ENCODE data around the gene MANSC1.
"Not testable (repeated sequence)": the region's sequence is repeated elsewhere in the genome, so short reads cannot be mapped to it uniquely, and the experiment has no call there.

The MANSC1 gene

GRCh38 chr12:12364787-12365445, 14.9 kb upstream of the MANSC1 start:
- FAIRE-seq: no peak

GRCh38 chr12:12358528-12358927, 8.5 kb upstream of the MANSC1 start:
- FAIRE-seq: no peak

- FAIRE-seq: no peak
These were observed 7.8 kb upstream of the MANSC1 start for GRCh38 chr12:12357719-12358461.

- peak; percentile 91 for FAIRE-seq
These were observed 7.1 kb upstream of the MANSC1 start, which contains the start of gene BORCS5 for GRCh38 chr12:12356896-12357718. Gene BORCS5, plus strand, starts transcription at chr12:12357078. Its CDS starts 374 bp downstream, at chr12:12357452.

GRCh38 chr12:12356467-12356895, 6.4 kb upstream of the MANSC1 start:
- FAIRE-seq: no peak

- no peak for FAIRE-seq
These were observed 3.8 kb upstream of the MANSC1 start for GRCh38 chr12:12353807-12354206.

- FAIRE-seq: no peak
These were observed 3.2 kb upstream of the MANSC1 start for GRCh38 chr12:12353276-12353675.

- FAIRE-seq: not testable (repeated sequence)
These were observed 1.6 kb upstream of the MANSC1 start for GRCh38 chr12:12351468-12352185.

GRCh38 chr12:12350868-12351463, 924 bp upstream of the MANSC1 start:
- no peak for FAIRE-seq

GRCh38 chr12:12338527-12339168, 11.4 kb downstream of the MANSC1 start:
- no peak for FAIRE-seq

GRCh38 chr12:12336511-12336910, 13.5 kb downstream of the MANSC1 start:
- FAIRE-seq: no peak

GRCh38 chr12:12336049-12336411, 14.0 kb downstream of the MANSC1 start:
- FAIRE-seq: no peak

- FAIRE-seq: no peak
These were observed 15.5 kb downstream of the MANSC1 start for GRCh38 chr12:12334367-12335040.

GRCh38 chr12:12333407-12334366, 16.4 kb downstream of the MANSC1 start:
- FAIRE-seq: no peak

- no peak for FAIRE-seq
These were observed 18.1 kb downstream of the MANSC1 start for GRCh38 chr12:12331896-12332295.

GRCh38 chr12:12331244-12331771, 18.7 kb downstream of the MANSC1 start:
- FAIRE-seq: no peak

- no peak for FAIRE-seq
These were observed 22.2 kb downstream of the MANSC1 start for GRCh38 chr12:12327802-12328201.

GRCh38 chr12:12326262-12326661, 23.8 kb downstream of the MANSC1 start:
- FAIRE-seq: no peak

- FAIRE-seq: no peak
These were observed 26.5 kb downstream of the MANSC1 start for GRCh38 chr12:12323591-12323990.

- no peak for FAIRE-seq
These were observed 26.9 kb downstream of the MANSC1 start for GRCh38 chr12:12323118-12323517.
